Loucy (cell line): ENCODE results near the gene TNFRSF19.

Experiments
- H2AFZ ChIP-seq: fragments of 200-600 bp; sonication (generic); 2 replicates; pipeline ENCODE4 v1.6.0; 2016; ENCODE audit warnings: antibody characterized with exemption, mild to moderate bottlenecking, low read length, moderate library complexity
- H3F3A ChIP-seq: fragments of 200-600 bp; 2 replicates; pipeline ENCODE4 v1.6.0; 2016; ENCODE audit warnings: antibody characterized with exemption, low read depth, mild to moderate bottlenecking
- H3K27me3 ChIP-seq: fragments of 200-600 bp; sonication (generic); 2 replicates; pipeline ENCODE4 v1.6.1; 2014; ENCODE audit warnings: low read length, mild to moderate bottlenecking; ENCODE audit not compliant: insufficient read depth, poor library complexity, severe bottlenecking
- H3K36me3 ChIP-seq: fragments of 200-600 bp; sonication (generic); 2 replicates; pipeline ENCODE4 v1.6.1; 2016; ENCODE audit warnings: low read length; ENCODE audit not compliant: insufficient read depth
- H3K4me1 ChIP-seq: fragments of 200-600 bp; sonication (generic); 2 replicates; pipeline ENCODE4 v1.5.1; 2014; ENCODE audit warnings: low read length, mild to moderate bottlenecking; ENCODE audit not compliant: insufficient read depth, poor library complexity, severe bottlenecking
- H3K4me2 ChIP-seq: fragments of 200-600 bp; sonication (generic); 2 replicates; pipeline ENCODE4 v1.6.0; 2014; ENCODE audit warnings: antibody characterized with exemption, low read length, low read depth, mild to moderate bottlenecking; ENCODE audit not compliant: poor library complexity, severe bottlenecking
- H3K4me3 ChIP-seq: fragments of 200-600 bp; sonication (generic); 2 replicates; pipeline ENCODE4 v1.5.1; 2014; ENCODE audit warnings: low read length, mild to moderate bottlenecking, mixed read lengths; ENCODE audit not compliant: poor library complexity, severe bottlenecking
- H3K79me2 ChIP-seq: fragments of 200-600 bp; sonication (generic); 2 replicates; pipeline ENCODE4 v1.6.1; 2014; ENCODE audit warnings: low read length; ENCODE audit not compliant: insufficient read depth
- H3K9ac ChIP-seq: fragments of 200-600 bp; sonication (generic); 2 replicates; pipeline ENCODE4 v1.6.0; 2014; ENCODE audit warnings: mild to moderate bottlenecking, low read depth, low read length, moderate library complexity; ENCODE audit not compliant: poor library complexity, severe bottlenecking
- H3K9me2 ChIP-seq: fragments of 200-600 bp; sonication (generic); replicated peaks from 2 replicates; pipeline ENCODE4 v1.6.1; 2016; ENCODE audit warnings: low read depth, low read length, mixed read lengths
- H3K9me3 ChIP-seq: fragments of 200-600 bp; sonication (generic); 2 replicates; pipeline ENCODE4 v1.6.1; 2014; ENCODE audit warnings: mild to moderate bottlenecking, antibody characterized with exemption, low read length, low read depth; ENCODE audit not compliant: insufficient read depth
- H4K20me1 ChIP-seq: fragments of 200-600 bp; sonication (generic); 2 replicates; pipeline ENCODE4 v1.6.0; 2014; ENCODE audit warnings: antibody characterized with exemption, low read length, mild to moderate bottlenecking; ENCODE audit not compliant: insufficient read depth, poor library complexity, severe bottlenecking
- CTCF ChIP-seq: fragments of 200-600 bp; sonication (generic); conservative IDR thresholded peaks from 2 replicates; pipeline ENCODE4 v1.5.1; 2014; ENCODE audit warnings: mild to moderate bottlenecking, antibody characterized with exemption, low read length
- EZH2phosphoT487 ChIP-seq: fragments of 200-600 bp; IDR thresholded peaks from 2 replicates; pipeline ENCODE4 v1.6.1; 2018; ENCODE audit warnings: antibody characterized with exemption, mild to moderate bottlenecking, moderate library complexity, borderline replicate concordance

The TNFRSF19 gene

GRCh38 chr13:23557043-23557442 is 13.2 kb upstream of the TNFRSF19 start:
- Histone ChIP-seq H3K36me3 (no peaks in the 10 kb centered on the region), H3K4me2 (no peak overlapping the region), H3K79me2 (no peaks in the 10 kb centered on the region), H3K4me3 (no peak overlapping the region), H2AFZ (no peak overlapping the region), H3K9me3 (no peaks in the 10 kb centered on the region), H3K9me2 (no peaks in the 10 kb centered on the region), H3K4me1 (no peaks in the 10 kb centered on the region), H3K27me3 (no peaks in the 10 kb centered on the region), H3F3A (no peaks in the 10 kb centered on the region), H4K20me1 (no peaks in the 10 kb centered on the region), H3K9ac (no peak overlapping the region)
- TF ChIP-seq CTCF, result no peak
- TF ChIP-seq EZH2phosphoT487, result no peak

- no peak overlapping the region for H2AFZ ChIP-seq
- no peaks in the 10 kb centered on the region for H3K79me2 ChIP-seq
- no peak overlapping the region for H3K4me2 ChIP-seq
- H3K4me3 ChIP-seq, result no peak overlapping the region
- no peaks in the 10 kb centered on the region for H3K9me2 ChIP-seq
- H4K20me1 ChIP-seq, result no peaks in the 10 kb centered on the region
- no peaks in the 10 kb centered on the region for H3K27me3 ChIP-seq
- no peaks in the 10 kb centered on the region for H3F3A ChIP-seq
- no peak for TF ChIP-seq CTCF
- no peak for TF ChIP-seq EZH2phosphoT487
- H3K9ac ChIP-seq, result no peak overlapping the region
- no peaks in the 10 kb centered on the region for H3K4me1 ChIP-seq
- no peaks in the 10 kb centered on the region for H3K36me3 ChIP-seq
- H3K9me3 ChIP-seq, result no peaks in the 10 kb centered on the region
Measured at GRCh38 chr13:23557733-23558132, 12.5 kb upstream of the TNFRSF19 start.

- no peaks in the 10 kb centered on the region for H3K9me2 ChIP-seq
- no peak overlapping the region for H3K9ac ChIP-seq
- no peak overlapping the region for H3K4me2 ChIP-seq
- no peaks in the 10 kb centered on the region for H3F3A ChIP-seq
- TF ChIP-seq EZH2phosphoT487 (no peak), CTCF (no peak)
- H2AFZ ChIP-seq, result no peak overlapping the region
- H3K36me3 ChIP-seq, result no peaks in the 10 kb centered on the region
- no peaks in the 10 kb centered on the region for H4K20me1 ChIP-seq
- H3K4me1 ChIP-seq, result no peaks in the 10 kb centered on the region
- no peaks in the 10 kb centered on the region for H3K79me2 ChIP-seq
- H3K27me3 ChIP-seq, result no peaks in the 10 kb centered on the region
- H3K9me3 ChIP-seq, result no peaks in the 10 kb centered on the region
- H3K4me3 ChIP-seq, result no peak overlapping the region
Measured at GRCh38 chr13:23558675-23559536, 11.3 kb upstream of the TNFRSF19 start.
